Jurkat, Clone E6-1 (cell line): ENCODE data around the gene ROM1.
A peak's percentile ranks its signal among the peaks of the same experiment; 100 is the strongest.
"Not testable (repeated sequence)": the region's sequence is repeated elsewhere in the genome, so short reads cannot be mapped to it uniquely, and the experiment has no call there.

Experiments used
- DNase-seq: peaks from one replicate; pipeline ENCODE4 v3.0.0-alpha.2; 2011; ENCODE audit warnings: low read depth, low spot score
- H3K4me3 ChIP-seq: 2 replicates; pipeline ENCODE4 v1.5.1; 2011; ENCODE audit warnings: mild to moderate bottlenecking, low read length, control low read depth, moderate library complexity

Gene ROM1

DNA sequence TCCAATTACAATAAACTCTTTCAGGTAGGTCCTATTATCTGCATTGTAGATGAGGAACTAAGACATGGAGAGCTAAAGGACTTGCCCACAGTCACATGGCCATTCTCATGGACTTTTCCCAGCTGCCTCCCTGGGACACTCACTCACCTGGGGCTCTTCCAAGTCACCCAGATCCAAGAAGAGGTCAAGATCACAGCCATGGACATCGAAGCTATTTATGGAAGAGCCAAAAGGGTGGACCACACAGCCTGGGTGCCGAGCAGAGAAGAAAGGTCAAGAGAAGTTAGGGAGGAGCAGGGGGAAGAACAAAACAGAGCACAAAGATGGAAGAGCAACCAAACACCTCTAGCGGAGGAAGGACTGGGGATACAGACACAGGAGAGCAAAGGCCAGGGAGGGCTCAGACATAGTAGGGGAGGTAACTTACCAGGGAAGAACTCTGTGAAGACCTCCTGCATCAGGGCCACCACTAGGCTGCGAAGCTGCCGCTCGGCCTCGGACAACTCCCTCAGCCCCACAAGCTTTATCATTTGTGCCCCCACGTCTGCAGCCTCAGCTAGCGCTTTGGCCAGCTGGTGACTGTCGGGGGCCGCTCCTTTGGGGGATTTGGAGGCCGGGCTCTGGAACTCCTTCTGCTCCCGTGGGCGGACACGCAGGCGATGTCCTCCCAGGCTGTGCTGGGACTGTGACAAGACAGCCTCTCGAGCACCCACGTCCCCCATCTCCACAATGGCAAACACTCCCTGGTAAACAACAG is 31.9 kb upstream of the ROM1 start:
- H3K4me3 ChIP-seq = no peak overlapping the region
- no peak for DNase-seq

DNA sequence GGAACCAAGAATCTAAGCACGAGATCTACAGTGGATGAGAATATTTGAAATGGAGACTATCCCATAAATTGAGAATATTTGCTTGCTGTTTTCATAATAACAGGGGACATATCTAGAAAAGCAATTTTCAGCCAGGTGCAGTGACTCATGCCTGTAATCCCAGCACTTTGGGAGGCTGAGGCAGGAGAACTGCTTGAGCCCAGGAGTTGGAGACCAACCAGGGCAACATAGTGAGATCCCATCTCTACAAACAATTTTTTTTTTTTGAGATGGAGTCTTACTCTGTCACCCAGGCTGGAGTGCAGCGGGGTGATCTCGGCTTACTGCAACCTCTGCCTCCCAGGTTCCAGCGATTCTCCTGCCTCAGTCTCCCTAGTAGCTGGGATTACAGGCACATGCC is 31.3 kb upstream of the ROM1 start:
- DNase-seq, H3K4me3 ChIP-seq: not testable (repeated sequence)

DNA sequence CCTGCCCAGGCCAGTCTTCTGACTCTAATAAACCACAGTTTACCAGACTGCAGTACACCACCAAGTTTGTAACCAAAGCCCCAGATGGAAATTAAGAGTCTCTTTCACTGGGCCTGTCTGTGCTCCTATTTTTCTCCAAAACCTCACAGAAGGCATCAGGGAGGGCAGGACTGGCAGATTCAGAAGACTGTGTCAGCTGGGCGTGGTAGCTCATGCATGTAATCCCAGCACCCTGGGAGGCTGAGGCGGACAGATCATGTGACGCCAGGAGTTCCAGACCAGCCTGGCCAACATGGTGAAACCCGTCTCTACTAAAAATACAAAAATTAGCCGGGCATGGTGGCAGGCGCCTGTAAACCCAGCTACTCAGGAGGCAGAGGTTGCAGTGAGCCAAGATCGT is 27.7 kb upstream of the ROM1 start:
- H3K4me3 ChIP-seq, DNase-seq: not testable (repeated sequence)

DNA sequence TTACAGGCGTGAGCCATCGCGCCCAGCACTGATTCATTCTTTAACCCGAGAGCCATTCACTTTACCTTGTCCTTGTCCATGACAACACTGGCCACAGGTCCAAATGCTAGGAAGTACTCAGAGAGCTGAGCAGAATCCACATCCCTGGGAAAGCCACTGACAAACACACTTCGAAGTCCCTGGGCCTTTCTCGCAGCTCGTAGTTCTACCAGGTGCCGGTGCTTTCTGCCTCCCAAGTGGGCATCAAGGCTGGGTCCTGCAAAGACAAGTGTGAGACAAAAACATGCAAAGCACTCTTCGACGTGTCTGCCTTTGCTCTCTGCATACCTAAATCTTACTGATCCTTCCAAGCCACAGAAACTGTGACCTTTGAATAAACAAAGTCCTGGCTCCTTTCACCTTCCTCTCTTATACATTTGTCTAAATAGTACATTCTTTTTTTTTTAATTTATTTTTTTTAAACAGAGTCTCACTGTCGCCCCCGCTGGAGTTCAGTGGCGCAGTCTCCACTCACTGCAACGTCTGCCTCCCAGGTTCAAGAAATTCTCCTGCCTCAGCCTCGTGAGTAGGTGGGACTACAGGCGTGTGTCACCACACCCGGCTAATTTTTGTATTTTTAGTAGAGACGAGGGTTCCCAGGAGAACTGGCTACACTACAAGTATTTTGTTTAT is 24.0 kb upstream of the ROM1 start:
- H3K4me3 ChIP-seq = no peak overlapping the region
- DNase-seq = no peak

DNA sequence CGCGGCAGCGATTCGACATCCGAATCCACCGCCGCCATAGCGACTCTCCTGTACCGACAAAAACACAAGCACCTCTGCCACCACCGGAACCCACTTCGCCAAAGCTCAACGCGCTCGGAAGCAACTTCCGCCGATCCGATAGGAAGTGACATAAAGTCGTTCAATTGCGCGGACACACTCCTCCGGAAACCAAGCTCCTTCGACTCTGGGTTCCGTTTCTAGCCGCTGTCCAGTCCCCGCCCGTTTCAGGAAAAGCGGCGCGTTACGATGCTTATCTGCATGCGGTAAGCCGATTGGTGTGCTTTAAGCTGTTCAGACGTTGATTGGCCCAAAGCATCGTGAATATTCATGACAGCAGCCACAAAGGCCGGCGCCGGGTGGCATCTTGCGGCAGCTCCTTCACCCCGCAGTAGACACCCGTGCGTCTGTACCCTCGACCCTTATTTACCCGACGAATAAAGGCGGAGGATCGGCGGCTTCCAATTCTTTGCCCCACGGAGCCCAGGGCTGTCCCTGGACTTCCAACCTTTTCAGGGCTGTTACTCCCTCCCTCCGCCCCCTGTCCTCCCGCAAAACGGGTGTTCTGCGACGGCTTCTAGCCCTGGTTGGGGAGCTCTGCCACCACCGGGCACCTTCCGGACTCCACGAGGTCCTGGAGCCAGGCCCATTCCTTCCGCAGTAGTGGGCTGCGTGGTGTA is 21.5 kb upstream of the ROM1 start, which contains the start of gene TUT1:
Gene TUT1, minus strand, starts transcription at position 76 of the 698 bp plus-strand sequence. Its CDS starts 38 bp downstream, at position 38.
- peak within 1 kb of the TSS; percentile 99 for H3K4me3 ChIP-seq
- peak; percentile 100 for DNase-seq

DNA sequence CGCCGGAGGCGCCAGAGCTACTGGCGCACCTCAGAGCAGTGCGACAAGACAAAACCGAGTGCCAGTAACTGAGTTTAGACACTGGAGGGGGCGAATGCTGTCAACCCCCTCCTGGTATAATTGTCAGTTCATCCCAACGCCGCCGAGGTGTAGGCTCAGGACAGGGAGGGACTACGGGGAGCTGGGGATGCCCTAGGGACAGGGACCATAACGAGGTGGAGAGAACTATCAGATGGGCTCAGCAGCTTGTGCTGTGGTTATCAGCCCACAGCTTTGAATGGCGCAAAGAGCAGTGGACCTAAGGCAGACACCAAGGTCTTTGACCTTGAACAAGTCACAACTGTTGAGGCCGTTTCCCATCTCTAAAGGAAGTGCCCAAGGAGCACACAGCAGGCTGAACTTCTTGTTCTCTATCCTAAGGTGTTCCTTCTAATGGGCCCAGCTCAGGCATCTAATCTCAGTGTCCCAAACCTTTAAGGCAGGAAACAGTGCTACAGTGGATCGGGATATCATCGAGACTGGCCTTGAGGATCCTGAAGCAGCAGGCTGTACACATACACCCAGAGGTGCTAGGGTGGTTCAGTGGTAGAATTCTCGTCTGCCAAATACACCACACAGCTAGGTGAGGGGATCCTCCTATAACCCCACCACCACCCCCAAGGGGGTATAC is 20.8 kb upstream of the ROM1 start:
- H3K4me3 ChIP-seq = peak overlapping the region; percentile 99
- no peak for DNase-seq

DNA sequence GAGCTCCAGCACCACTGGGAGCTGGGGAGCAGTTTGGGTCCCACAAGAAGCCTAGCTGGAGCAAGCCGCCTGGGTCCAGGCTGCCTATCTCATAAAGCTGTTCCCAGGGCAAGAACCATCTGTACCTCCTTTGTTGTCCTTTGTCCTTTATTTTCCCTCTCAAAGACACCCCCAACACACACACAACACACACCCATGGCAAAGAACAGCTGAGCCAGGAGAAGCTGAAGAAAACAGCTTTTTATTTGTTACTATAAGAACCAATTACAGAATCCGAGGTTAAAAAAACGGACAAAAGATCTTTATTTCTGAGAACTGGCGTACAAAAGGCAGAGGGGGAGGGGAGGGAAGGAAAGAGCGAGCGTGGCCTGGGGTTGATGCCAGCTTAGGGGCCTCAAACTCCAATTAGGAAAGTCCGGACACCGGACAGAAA is 20.1 kb upstream of the ROM1 start:
- H3K4me3 ChIP-seq = no peak overlapping the region
- no peak for DNase-seq

DNA sequence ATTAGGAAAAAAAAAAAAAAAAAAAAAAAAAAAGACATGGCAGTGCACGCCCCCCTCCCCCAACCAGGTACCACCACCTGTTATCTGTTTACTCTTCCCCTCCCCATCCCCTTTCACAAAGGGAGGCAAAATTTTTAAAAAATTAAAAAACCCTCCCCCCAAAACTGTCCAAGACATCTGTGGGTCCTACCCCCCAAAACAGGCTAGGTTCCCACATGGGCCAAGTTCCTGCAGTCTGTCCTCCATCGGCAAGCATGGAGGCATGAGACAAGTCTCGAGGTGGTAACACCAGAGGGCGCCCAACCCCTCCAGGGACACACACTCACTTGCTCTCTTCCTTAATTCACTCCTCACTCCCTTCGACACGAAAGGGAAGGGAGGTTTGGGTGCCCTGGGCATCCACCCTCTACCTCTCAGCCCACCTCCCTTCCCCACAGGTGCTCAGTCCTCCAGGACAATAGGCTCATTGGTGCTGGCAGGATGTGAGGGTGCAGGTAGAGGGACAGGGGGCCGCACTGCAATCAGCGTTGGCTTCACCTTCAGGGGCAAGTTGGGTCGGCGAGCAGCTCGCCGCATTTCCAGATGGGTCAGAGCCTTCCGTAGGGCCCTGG is 19.5 kb upstream of the ROM1 start:
- no peak overlapping the region for H3K4me3 ChIP-seq
- peak; percentile 71 for DNase-seq

DNA sequence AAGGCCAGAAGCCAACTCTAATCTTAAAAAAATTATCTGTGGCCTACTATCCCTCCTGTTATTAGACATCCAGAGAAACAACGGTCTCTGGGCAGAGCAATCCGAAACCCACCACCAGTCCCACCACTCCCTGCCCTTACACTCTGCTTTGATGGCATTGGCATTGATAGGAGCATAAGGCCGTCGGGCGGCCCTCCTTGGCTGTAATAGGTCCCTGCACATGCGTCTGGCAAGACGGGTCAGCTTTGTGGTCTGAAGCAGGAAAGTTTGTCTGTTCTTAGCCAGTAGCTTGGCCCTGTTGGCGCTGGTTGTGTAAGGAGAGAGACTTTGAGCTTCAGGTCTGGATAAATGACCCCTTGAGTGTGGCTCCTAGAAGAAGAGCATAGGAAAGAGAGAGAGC is 17.9 kb upstream of the ROM1 start:
- no peak for DNase-seq
- H3K4me3 ChIP-seq = no peak overlapping the region

DNA sequence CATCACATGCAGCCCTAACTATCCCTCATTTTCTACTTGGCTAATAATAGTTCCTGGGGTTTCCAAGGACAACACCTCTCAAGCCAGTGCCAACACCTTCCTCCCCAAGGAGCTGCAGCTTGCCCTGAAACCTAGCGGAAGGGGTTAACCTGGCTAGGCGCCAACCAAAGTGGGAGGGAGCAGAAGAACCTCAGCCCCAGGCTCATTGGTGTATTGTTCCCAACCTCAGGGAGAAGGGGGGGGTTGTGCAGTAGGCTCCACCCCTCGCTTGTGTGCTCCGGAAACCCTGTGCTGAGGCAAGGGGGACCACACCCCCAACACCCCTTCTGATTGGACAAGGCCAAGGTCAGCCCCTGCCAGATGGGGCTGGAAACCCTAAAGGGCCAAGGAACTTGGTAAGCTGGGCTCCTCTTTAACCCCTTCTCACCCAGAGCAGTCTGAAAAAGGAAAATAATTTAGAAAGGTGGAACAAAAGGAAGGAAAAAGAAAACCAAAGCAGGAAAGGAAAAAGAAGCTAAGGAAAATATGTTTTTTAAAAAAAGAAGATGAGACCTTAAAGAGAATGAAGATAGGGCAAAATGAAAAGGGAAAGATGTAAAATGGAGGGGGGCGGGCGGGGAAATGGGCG is 13.9 kb upstream of the ROM1 start:
- H3K4me3 ChIP-seq = peak overlapping the region; percentile 89
- peak; percentile 100 for DNase-seq

DNA sequence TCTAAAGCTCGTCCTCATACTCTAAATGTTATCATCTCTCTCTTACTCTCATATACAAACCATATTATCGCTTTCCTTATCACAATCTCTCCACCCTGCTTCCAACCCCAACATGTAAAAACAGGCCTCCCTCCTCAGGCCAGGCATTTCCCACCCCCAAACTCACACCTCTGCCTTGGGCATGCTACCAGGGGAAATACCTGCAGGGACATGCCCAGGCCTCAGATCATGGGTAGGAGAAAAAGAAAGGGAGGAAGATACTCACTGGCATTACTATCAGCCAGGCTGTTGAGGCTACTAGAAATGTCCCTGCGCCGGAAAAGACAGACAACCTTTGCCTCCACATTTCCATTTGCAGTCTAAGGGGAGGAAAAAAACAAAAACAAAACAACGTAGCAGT is 13.2 kb upstream of the ROM1 start:
- peak overlapping the region; percentile 89 for H3K4me3 ChIP-seq

DNA sequence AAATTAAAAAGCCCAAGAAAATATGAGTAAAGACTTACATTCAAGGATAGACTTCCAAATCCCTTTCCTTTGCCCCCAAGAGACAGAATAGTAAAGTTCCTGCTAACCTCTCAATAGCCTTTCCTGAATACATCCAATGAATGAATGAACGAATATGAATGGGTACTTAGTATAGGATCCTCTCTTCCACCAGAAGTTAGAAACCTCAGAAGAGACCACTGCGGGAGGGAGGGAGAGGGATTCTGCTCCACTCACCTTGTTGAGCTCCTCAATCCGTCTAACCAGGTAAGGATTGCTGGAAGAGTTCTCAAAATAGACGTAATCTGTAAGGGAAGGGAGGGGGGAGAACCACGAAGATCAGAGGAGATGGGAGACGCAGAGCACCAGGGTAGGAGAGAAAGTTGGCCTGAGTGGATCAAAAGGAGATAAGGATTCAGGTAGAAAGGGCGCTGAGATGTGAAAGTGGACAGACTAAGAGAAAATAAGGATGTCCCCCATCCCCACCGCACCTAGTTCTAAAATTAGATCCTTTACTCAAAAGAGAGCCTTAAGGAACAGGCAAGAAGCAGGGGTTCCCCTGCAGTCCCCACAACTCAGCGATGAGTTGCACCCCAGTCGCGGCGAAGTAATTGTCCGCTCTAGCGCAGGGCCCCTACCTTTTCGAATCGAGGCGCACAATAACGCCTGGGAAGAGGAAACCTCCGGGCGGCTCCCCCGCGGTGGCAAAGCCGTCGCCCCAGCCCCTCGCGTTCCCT is 12.5 kb upstream of the ROM1 start:
- no peak for DNase-seq
- peak overlapping the region; percentile 89 for H3K4me3 ChIP-seq

More for the DNA sequence above, 13.2 kb upstream of the ROM1 start:
- no peak for DNase-seq

DNA sequence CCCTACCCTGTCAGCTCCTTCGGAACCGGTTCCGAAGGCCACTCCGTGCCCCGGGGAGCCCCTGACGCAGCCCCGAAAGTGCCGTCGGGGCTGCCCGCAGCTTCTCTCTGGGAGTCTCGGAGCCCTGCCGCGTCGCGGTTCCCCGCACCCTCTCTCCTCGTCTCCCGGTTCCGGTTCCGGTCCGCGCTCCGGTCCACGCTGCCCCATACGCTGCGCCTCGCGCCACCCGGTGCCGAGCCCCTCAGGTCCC is 12.0 kb upstream of the ROM1 start:
- peak overlapping the region; percentile 89 for H3K4me3 ChIP-seq
- DNase-seq = no peak

DNA sequence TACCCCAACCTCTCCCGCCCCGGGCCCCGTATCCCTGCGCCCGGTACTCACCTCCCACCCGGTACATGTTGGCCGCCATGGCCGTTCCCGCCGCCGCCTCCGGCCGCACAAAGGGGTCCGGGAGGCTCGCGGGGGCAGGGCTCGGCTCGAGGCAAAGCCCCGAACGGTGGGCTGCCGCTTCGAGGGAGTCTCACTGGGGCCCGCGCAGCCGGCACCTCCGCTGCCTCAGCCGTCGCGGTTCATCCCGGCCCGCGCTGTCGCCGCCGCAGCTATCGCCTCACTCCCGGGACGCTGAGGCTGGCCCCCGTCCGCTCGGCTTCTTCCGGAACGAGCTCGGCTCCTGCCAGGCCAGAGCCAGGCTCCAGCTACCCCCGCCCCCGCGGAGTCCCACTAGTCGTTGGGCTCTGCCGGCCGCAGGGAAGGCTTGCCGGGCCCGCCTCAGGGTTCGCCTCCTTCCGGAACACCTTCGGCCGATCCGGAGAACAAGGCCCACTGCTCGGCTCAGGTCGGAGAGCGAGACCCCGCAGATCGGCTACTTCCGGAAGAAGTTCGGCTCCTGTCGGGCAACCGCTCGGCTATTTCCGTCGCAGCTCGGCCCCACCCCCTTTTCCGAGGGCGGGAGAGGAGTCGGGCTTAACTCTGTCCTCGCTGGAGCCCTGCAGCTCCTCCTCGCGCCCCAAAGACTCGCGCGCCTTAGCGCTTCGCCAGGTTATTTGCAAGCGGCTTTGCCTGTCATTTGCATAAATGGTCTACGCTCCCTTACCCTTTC is 11.5 kb upstream of the ROM1 start, which contains the start of gene MTA2:
Gene MTA2, minus strand, starts transcription at position 494 of the 769 bp plus-strand sequence. Its CDS starts 415 bp downstream, at position 79.
- H3K4me3 ChIP-seq = peak within 1 kb of the TSS; percentile 89
- peak; percentile 97 for DNase-seq

DNA sequence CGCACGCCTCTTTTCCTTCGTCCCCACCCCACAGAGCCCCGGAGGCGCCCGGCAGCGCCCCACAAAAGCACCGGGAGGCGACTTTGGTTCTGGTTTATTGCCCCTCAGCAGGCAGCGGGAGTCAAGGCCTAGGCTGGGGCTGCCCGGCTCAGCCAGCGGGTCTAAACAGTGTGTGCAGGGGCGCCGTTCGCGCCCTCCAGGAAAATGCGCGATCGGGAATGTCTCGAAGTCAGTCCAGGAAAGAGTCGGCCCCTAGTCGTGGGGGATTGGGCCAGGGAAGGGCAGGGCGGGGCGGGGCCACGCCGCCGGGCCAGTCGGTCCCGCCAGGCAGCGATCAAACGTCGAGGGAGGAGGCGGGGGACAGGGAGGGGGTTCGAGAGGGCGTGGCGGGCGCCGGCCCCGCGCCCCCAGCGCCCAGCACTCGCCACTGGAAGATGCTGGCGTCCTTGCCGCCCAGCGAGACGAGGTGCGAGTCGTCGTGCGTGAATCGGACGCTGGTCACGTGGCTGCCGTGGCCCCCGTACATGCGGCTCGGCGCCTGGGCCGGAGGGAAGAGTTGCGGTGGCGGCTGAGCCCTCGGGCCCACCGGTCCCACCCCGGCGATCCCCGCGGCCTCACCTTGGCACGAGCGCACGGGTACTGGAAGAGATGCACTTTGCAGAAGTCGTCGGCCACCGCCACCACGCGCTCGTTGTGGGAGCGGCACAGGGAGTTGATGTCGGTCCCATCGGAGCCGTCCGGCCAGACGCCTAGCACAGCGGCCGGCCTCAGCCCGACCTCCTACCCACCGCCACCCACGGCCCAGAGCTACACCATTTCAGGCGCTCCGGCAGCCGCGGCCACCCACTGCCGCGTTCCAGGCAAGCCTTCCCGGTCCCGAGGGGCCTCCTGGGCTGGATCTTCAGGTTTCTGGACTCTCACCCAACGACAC is 10.7 kb upstream of the ROM1 start:
- no peak for DNase-seq
- peak overlapping the region; percentile 38 for H3K4me3 ChIP-seq

DNA sequence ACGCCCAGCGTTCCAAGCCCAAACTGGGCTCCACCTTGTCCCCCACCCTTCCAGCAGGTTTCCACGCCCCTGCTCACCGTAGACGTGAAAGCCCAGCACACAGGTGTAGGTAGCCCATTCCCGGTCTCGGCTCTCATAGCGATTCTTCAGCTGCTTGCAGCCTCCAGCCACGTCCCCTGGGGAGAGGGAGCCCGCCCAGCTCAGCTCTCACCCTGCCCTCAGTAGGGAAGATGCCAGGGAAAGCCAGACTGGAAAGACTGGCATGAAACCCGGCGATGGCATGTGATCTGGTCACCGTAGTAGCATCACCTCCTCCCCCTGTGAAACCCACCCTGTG is 10.0 kb upstream of the ROM1 start:
- no peak overlapping the region for H3K4me3 ChIP-seq
- no peak for DNase-seq
